GM12801 (cell line): Measurements from ENCODE around the gene SLC39A11.

Experiments
- CTCF ChIP-seq: IDR thresholded peaks from one replicate; pipeline ENCODE4 v1.5.1; 2011; ENCODE audit warnings: control low read depth; ENCODE audit not compliant: insufficient read length; ENCODE audit errors: extremely low read depth

SLC39A11 gene

DNA sequence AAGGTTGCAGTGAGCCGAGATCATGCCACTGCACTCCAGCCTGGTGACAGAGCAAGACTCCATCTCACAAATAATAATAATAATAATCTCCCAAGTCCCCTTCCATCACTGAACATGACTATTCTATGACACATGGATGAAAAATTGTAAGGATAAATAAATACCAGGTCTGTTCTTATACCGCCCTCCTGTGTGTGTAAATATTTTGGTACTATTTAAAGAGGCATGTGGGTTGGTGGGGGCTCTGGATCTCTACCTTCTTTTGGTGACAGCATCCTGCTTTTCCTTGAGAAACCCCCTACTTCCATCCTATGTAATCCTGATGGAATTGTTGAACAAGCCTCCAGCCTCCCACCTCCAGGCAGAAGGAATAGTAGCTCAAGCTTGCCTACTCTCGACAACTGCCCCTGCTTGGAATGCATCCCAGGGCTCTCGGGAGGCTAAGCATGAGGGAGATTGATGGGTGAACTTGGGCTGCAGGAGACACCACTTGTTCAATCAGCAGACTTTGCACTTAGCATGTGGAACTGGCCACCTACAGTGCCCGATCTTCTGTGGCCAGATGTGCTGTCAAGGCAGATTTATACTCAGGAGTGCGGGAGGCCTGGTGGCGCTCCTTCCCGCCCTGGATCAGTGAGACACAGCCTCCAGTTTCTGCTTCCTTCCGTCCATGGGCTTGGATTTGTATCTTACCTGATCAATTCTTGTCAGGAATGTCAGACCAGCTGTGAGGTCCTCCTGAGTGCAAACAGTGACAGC, 287.4 kb downstream of the SLC39A11 start:
- no peak for TF ChIP-seq CTCF

- TF ChIP-seq CTCF, result no peak
These were observed 289.8 kb downstream of the SLC39A11 start for GRCh38 chr17:72802726-72803125.

- TF ChIP-seq CTCF, result no peak
These were observed 295.3 kb downstream of the SLC39A11 start for GRCh38 chr17:72797142-72797541.

GRCh38 chr17:72795941-72796340, 296.5 kb downstream of the SLC39A11 start:
- TF ChIP-seq CTCF, result no peak

DNA sequence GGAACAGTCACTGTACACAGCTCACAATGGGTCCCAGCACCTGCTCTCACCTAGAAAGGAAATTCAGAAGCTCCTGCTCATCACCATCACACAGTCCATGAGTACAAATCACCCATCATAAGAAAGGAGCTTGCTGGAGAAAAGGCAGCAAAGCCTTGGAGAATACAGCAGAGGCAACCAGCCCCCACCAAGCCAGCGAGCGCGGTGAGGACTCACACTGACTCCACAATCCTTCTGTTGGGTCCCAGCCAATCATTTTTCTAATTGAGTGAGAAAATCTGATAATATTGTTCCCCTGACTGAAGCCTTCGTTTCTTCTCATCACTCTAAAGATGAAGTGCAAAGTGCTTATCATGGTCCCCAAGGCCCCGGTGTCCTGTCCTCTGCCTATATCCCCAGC, 298.3 kb downstream of the SLC39A11 start:
- TF ChIP-seq CTCF, result no peak

- no peak for TF ChIP-seq CTCF
These were observed 299.7 kb downstream of the SLC39A11 start for GRCh38 chr17:72792771-72793170.

DNA sequence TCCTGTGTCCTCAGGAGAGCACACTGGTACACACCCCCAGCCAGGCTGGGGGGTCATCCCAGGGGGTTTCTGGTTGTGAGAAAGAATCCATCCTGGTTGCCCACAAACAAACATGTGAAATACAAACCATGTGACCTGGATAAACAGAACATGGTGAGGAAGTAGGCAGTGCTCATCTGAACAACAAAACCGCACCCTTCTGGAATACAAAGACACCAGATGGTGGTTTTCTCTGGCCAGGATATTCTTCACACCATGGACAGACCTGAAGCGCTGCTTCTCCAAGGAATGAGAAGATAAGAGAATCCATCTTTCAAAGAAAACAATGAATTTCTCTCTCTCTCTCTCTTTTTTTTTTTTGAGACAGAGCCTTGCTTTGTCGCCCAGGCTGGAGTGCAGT, 302.3 kb downstream of the SLC39A11 start:
- no peak for TF ChIP-seq CTCF
